ENCODE measurements around the gene BCL11A.

The BCL11A gene

DNA sequence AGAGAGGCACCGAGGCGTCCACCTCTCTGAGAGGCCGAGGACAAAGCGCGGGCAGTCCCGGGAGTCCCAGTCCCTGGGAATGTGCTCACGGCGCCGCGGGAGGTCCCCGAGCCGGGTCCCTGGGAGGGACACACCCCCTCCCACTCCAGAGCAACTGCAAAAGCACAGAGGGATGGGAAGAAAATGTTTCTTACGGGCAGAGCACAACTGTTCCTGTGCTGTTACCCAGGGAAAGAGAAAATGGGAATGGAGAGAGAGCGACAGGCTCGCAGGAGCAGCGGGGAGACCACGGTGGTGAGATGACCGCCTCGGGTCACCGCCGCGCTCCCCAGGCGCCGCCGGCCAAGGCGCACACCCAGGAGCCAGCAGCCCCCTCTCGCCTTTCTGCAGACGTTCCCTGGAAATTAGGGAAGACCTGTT lies 1.2 kb upstream of the BCL11A start:
- H3K9me3 ChIP-seq (ENCODE audit: control insufficient read depth, insufficient read depth, low read length), result no peaks in the 10 kb centered on the region
- H3K36me3 ChIP-seq (ENCODE audit: insufficient read depth, low read length), result no peaks in the 10 kb centered on the region
- no peaks in the 10 kb centered on the region for H3K4me1 ChIP-seq (ENCODE audit: insufficient read depth, low read length)
- H3K9ac ChIP-seq (ENCODE audit: low read depth, low read length), result peak overlapping the region; percentile 97

DNA sequence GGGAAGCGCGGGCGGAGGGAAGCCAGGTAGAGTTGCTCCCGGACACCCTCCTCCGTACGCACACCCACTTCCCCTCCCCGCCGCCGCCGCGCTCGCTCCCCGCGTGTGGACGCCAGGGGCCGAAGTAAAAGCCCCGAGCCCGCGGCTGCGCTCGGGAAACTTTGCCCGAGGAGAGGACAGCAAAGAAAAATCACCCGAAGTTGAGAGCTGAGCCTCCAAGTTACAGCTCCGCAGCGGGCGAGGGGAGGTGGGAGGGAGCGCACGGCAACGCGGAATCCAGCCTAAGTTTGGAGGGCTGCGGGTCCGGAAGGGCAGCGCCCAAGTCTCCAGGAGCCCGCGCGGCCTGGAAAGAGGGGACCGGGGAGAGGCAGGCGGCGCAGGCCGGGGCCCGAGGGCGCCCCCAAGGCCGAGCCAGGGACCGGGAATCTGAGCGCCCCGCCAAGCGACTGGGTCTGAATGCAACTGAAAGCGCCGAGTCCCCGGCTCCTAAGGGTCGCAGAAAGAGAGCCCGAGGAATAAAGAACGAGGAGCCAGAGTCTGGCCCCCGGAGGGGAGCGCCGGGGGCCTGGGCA lies 706 bp upstream of the BCL11A start:
- Histone ChIP-seq H3K9me3 (ENCODE audit: control insufficient read depth, insufficient read depth, low read length) (no peaks in the 10 kb centered on the region), H3K4me1 (ENCODE audit: insufficient read depth, low read length) (no peaks in the 10 kb centered on the region), H3K9ac (ENCODE audit: low read depth, low read length) (peak overlapping the region; percentile 97), H3K36me3 (ENCODE audit: insufficient read depth, low read length) (no peaks in the 10 kb centered on the region)

DNA sequence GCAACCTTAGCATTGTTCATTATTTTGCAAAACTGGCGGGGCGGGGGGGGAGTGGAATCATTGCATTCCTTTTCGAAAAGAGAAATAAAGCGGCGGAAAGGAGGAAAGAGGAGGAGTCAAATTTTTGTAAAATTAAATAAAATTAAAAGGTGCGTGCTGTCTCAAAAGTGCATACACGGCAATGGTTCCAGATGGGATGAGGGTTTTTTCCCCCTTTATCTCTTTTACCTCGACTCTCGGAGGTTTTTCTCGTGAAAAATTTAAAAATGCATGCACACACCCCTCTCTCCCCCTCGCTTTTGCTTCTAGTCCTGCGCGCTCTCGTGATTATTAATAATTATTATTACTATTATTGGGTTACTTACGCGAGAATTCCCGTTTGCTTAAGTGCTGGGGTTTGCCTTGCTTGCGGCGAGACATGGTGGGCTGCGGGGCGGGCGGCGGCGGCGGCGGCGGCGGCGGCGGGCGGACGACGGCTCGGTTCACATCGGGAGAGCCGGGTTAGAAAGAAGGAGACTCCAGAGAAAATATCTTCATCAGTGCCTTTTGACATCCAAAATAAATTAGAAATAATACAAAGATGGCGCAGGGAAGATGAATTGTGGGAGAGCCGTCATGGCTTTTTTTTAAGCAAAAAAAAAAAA lies 481 bp downstream of the BCL11A start:
- Histone ChIP-seq H3K9ac (ENCODE audit: low read depth, low read length) (peak overlapping the region; percentile 83), H3K36me3 (ENCODE audit: insufficient read depth, low read length) (no peaks in the 10 kb centered on the region)

DNA sequence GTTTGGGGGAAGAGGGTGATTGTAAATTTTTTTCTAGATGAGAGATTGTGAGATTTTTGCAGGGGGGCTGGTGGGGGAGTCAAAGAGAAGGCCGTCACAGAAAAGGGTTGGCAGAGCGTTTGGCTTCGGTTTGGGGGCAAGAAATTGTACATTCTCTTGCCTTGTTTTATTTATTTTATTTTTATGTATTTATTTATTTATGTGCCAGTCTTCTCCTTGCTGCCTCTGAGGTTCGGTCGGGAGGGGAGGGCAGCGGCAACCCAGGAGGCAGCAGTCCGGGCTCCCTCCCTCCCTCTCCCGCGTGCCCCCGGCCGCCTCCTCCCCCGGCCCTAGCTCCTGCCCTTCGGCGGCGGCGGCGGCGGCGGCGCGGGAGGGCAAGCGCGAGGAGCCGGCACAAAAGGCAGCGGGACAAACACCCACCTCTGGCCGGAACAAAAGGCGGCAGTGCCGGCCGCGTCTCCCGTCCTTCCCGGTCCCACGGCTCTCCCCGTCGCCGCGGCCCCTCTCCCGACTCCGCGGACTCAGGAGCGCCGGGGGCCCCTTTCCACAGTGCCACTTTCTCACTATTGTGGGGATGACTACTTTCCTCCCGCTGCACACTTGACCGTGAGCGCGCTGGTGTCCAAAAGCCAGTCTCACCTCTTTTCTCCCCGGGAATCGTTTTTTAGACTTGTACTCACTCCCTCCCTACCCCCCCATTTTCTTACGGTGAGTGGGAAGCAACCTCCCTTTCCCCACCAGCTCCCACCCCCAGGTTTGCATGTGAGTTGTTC lies 1.2 kb downstream of the BCL11A start:
- Histone ChIP-seq H3K9me3 (ENCODE audit: control insufficient read depth, insufficient read depth, low read length) (no peaks in the 10 kb centered on the region), H3K9ac (ENCODE audit: low read depth, low read length) (peak overlapping the region; percentile 83), H3K36me3 (ENCODE audit: insufficient read depth, low read length) (no peaks in the 10 kb centered on the region), H3K4me1 (ENCODE audit: insufficient read depth, low read length) (peaks cover 11% of the 10 kb centered on the region; the same call in 1 of the 2 replicates)

More for the DNA sequence above, 481 bp downstream of the BCL11A start:
- no peaks in the 10 kb centered on the region for H3K9me3 ChIP-seq (ENCODE audit: control insufficient read depth, insufficient read depth, low read length)
- peaks cover 6% of the 10 kb centered on the region; the same call in 1 of the 2 replicates for H3K4me1 ChIP-seq (ENCODE audit: insufficient read depth, low read length)

DNA sequence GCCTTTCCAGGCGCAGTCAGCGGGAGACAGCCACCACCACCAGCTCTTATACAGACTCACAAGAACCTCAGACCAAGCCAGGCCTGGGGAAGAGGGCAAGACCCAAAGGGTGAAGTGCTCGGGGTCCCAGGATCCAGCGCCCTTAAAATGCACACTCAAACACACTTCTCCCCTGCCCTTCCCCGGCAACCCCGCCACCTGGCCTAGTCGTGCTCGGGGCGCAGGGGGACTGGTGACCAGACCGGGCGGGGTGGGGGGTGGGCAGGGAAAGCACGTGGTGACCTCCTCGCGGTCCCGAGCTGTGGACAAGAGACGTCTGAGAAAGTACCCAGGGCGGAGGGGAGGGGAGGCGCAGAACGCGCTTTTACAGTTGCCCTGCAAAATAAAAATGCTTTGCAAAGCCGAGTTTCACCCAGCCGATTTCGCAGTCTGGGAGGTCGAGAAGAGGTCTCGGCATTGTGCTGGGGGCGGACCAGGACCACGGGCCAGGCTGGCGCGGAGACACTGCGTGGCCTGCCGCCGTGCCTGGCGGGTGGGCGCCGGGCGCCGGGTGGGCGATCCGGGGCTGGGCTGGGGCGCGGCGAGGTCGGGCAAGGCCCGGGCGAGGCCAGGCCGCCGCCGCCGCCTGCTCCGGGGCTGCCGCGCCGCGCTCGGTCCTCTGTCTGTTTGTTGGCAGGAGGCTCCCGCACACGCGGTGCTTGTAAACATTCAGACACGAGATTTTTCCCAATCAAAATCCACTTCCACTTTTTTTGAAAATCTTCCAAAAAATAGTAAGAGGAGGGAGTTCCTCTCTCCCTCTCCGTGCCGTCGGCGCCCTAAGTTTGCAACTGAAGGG lies 2.0 kb downstream of the BCL11A start:
- H3K9ac ChIP-seq (ENCODE audit: low read depth, low read length), result peak overlapping the region; percentile 83
- H3K36me3 ChIP-seq (ENCODE audit: insufficient read depth, low read length), result no peaks in the 10 kb centered on the region
- H3K9me3 ChIP-seq (ENCODE audit: control insufficient read depth, insufficient read depth, low read length), result no peaks in the 10 kb centered on the region
- H3K4me1 ChIP-seq (ENCODE audit: insufficient read depth, low read length), result peaks cover 11% of the 10 kb centered on the region; the same call in 1 of the 2 replicates

DNA sequence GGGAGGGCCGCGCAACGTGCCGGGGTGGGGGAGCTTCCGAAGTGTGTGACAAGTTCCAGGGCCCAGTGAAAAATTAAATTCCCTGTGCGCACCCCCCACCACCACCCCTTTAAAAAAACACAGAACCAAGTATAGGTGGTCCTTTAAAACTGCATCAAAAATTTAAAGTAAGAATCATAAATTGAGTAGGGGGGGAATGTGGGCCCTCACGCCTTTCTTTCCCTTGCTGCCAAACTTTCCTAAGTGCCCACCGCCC lies 2.5 kb downstream of the BCL11A start:
- Histone ChIP-seq H3K9ac (ENCODE audit: low read depth, low read length) (peak overlapping the region; percentile 83), H3K4me1 (ENCODE audit: insufficient read depth, low read length) (peaks cover 11% of the 10 kb centered on the region; the same call in 1 of the 2 replicates), H3K36me3 (ENCODE audit: insufficient read depth, low read length) (0 out of 2 replicates have a peak, but pooled peaks cover under 1% of the 10 kb centered on the region), H3K9me3 (ENCODE audit: control insufficient read depth, insufficient read depth, low read length) (no peaks in the 10 kb centered on the region)

DNA sequence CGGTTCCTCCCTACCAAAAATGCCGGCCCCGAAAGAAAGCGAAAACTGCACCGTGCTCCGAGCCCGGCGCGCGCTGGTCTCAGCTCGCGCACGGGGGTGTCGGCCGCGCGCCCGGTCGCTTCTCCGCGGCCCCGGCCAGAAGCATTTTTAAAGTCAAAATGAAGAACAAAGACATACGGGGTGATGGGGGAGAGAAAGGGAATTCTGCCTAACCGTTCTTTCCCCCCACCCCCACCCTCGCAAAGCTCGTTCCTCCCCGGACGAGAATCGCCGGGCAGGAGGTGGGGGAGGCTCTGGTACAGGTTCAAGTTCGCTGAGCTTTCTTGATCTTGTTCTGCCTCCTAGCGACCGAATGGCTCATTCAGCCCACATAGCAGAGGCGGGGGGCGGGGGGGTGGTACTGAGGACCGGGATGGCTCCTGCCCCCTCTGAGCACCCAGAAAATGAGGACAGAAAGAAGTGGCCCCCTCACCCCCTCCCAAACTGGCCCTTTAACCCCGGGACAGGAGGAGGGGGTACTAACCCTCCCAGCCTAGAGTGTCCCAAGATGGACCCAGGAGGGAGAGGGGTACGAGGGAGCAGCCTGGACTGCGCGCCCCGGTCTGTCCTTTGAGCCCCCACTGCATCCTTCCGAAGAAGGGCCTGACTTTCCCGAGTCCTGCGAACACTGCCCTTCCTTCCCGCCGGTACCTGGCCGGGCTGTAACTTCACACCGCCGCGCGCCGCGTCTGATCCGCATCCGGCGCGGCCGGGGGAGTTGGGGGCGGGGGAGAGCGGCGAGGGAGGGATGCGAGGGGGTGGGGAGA lies 3.1 kb downstream of the BCL11A start:
- Histone ChIP-seq H3K9me3 (ENCODE audit: control insufficient read depth, insufficient read depth, low read length) (no peaks in the 10 kb centered on the region), H3K36me3 (ENCODE audit: insufficient read depth, low read length) (peaks cover 6% of the 10 kb centered on the region; the same call in 1 of the 2 replicates), H3K4me1 (ENCODE audit: insufficient read depth, low read length) (peaks cover 11% of the 10 kb centered on the region; the same call in 1 of the 2 replicates), H3K9ac (ENCODE audit: low read depth, low read length) (peak overlapping the region; percentile 97)

DNA sequence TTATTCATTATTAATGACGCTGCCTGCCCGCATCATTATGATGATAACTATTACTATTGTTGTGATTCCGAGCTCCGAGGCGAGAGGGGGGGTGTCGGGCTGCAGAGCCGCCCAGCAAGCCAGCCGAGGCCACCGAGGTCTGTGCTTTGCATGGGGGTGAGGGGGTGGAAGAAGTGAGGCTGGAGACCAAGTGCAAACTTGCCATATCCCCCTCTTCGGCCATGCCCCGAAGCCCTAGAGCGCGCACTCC lies 3.6 kb downstream of the BCL11A start:
- peaks cover 10% of the 10 kb centered on the region; the same call in 1 of the 2 replicates for H3K36me3 ChIP-seq (ENCODE audit: insufficient read depth, low read length)
- H3K4me1 ChIP-seq (ENCODE audit: insufficient read depth, low read length), result peaks cover 13% of the 10 kb centered on the region
- no peaks in the 10 kb centered on the region for H3K9me3 ChIP-seq (ENCODE audit: control insufficient read depth, insufficient read depth, low read length)
- H3K9ac ChIP-seq (ENCODE audit: low read depth, low read length), result peak overlapping the region; percentile 97

DNA sequence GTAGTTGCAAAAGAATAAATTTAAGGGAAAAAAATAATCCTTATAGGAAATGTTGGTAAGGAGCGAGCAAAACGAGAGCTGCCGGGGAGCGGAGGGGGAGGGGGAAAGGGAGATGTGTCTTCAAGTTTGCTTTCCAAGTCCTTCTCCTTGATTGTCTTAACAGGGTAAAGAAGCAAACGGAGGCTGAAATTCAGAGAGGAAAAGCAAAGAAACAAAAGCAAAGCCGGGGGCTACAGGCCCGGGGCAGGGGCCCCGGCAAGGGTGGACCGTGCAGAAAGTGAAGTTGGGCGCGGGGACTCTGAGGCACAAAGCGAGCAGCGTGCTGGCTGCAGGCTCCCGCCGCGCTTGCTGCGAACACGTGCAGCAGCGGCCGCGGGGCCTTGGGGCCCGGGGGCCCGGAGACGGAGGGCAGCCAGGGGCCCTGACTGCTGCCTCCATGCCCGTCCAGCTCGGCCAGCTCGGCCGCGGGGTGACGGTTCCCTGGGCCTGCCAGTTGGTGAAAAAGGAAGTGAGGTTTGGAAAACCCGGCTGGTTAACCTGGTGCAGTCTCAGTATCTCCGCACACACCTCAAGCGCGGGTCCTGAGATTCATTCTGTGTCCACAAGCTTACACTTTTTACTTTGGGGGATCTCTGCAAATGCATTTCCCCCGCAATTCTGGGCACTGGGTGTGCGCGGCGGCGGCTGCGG lies 4.1 kb downstream of the BCL11A start:
- no peaks in the 10 kb centered on the region for H3K9me3 ChIP-seq (ENCODE audit: control insufficient read depth, insufficient read depth, low read length)
- peak overlapping the region; percentile 97 for H3K9ac ChIP-seq (ENCODE audit: low read depth, low read length)
- peaks cover 10% of the 10 kb centered on the region; the same call in 1 of the 2 replicates for H3K36me3 ChIP-seq (ENCODE audit: insufficient read depth, low read length)
- H3K4me1 ChIP-seq (ENCODE audit: insufficient read depth, low read length), result peaks cover 17% of the 10 kb centered on the region

DNA sequence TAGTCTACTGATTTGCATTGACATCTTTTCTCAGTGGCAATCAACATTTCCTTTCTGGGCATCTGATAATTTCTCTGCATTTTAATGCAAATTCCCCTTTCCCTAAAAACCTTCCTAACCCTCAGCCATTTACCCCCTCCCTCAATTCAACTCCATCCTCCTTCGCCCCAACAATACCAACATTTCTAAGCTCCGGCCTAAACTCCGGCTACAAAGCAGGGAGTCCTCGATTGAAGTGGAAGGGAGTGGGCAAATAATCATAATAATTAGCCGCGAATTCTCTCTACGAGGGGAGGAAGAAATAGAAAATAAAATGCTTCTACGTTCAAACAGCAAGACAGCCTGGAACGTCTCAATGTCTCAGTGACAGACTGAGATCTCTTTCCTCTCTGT lies 4.6 kb downstream of the BCL11A start:
- H3K9ac ChIP-seq (ENCODE audit: low read depth, low read length), result peak overlapping the region; percentile 97
- H3K36me3 ChIP-seq (ENCODE audit: insufficient read depth, low read length), result peaks cover 10% of the 10 kb centered on the region; the same call in 1 of the 2 replicates
- peaks cover 23% of the 10 kb centered on the region for H3K4me1 ChIP-seq (ENCODE audit: insufficient read depth, low read length)
- no peaks in the 10 kb centered on the region for H3K9me3 ChIP-seq (ENCODE audit: control insufficient read depth, insufficient read depth, low read length)

DNA sequence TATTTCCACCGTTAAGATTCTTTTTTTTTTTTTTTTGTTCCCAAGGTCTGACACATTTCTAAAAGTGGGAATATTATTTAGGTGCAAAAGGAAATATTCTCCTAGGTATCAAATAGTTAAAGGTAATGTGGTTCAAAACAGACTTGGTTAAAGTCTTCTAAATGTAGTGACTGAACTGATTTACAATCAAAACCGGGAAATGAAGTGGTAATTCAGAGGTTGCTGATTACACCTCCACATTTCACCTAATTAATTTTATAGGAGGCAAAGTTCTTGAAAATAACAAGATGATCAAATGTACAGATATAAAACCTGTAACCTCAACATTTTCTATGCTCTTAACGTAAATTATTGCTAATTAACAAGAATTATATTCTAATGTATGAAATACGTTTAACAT lies 5.1 kb downstream of the BCL11A start:
- Histone ChIP-seq H3K36me3 (ENCODE audit: insufficient read depth, low read length) (peaks cover 10% of the 10 kb centered on the region; the same call in 1 of the 2 replicates), H3K9ac (ENCODE audit: low read depth, low read length) (peak overlapping the region; percentile 97; the same call in 1 of the 2 replicates), H3K9me3 (ENCODE audit: control insufficient read depth, insufficient read depth, low read length) (no peaks in the 10 kb centered on the region), H3K4me1 (ENCODE audit: insufficient read depth, low read length) (peaks cover 24% of the 10 kb centered on the region)

DNA sequence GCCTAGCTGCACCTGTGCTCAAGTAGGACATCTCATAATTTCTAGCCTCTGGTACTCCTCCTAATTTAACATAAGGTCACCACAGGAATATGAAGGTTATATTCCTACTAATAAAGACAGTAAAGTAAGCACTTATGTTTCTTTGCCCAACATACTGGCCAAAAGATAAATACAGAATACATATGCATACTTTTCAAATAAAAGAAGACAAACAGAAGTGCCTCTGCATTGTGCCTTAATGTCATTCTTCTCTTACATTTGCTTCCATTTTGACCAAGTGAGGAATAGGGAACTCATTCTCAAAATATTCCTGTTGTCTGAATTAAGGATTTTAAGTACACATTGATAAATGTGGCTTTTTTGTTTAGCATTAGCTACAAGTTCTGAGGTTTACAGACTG lies 5.6 kb downstream of the BCL11A start:
- Histone ChIP-seq H3K9ac (ENCODE audit: low read depth, low read length) (no peak overlapping the region), H3K36me3 (ENCODE audit: insufficient read depth, low read length) (peaks cover 10% of the 10 kb centered on the region; the same call in 1 of the 2 replicates), H3K4me1 (ENCODE audit: insufficient read depth, low read length) (peaks cover 24% of the 10 kb centered on the region), H3K9me3 (ENCODE audit: control insufficient read depth, insufficient read depth, low read length) (no peaks in the 10 kb centered on the region)

DNA sequence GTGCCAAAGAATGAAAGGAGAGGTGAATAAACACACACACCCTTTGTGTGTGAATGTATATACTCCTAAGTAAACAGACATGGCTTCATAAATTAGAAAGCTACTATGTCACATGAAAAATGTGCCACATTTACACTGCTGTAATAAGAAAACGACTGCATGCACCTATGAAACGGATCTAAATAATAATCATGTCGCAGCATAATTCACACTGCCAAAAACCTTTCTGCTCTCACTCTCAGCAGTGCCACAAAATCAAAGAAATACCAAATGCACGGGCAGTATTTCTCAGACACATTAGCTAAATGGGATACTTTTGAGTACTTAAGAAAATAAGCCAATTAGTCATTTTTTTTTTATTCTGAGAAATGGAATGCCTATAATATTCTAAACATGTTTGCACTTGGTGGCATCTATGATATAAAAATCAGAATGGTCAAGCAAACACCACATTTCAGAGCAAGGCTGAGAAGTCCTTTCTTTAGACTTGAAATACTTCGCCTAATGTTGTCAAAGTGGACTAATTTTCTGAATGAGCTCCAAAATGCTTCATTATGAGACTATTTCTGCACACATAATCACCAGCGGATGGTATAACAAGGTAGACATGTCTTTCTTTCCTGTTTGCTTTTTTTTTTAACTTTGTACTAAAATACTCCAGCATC lies 6.6 kb downstream of the BCL11A start:
- peaks cover 10% of the 10 kb centered on the region; the same call in 1 of the 2 replicates for H3K36me3 ChIP-seq (ENCODE audit: insufficient read depth, low read length)
- peaks cover 24% of the 10 kb centered on the region for H3K4me1 ChIP-seq (ENCODE audit: insufficient read depth, low read length)
- H3K9ac ChIP-seq (ENCODE audit: low read depth, low read length), result no peak overlapping the region
- H3K9me3 ChIP-seq (ENCODE audit: control insufficient read depth, insufficient read depth, low read length), result no peaks in the 10 kb centered on the region
